HG02759 (cell line): Measurements from ENCODE around the gene RASD1.

ENCODE experiments used
- ATAC-seq: cut with Tn5 transposase; IDR thresholded peaks from one replicate; pipeline ENCODE4 v1.9.1; 2021; ENCODE audit warnings: mild to moderate bottlenecking, moderate library complexity; ENCODE audit not compliant: unreplicated experiment

RASD1 gene

GRCh38 chr17:17445925-17446665, 50.1 kb downstream of the RASD1 start:
- ATAC-seq = no peak

- no peak for ATAC-seq
Observed at GRCh38 chr17:17445296-17445924, 50.8 kb downstream of the RASD1 start.
